SK-N-SH (cell line): ENCODE data around the gene BCL2A1. TPM values are rescaled to one million over a fixed set of nuclear protein-coding genes. Genes with fewer than 3 reads are reported as not detected.

Experiments used
- CTCF ChIA-PET: fragments of 300-600, 350-600 bp; formaldehyde crosslinking; extraction: SDS; loops from one replicate; lab custom pipeline; 2021; lab: Yijun Ruan, JAX
- POLR2A ChIA-PET: fragments of 350-600 bp; sonication (Branson Sonifier 250); formaldehyde crosslinking; extraction: SDS; loops from one replicate; lab custom pipeline; 2020; ENCODE audit warnings: antibody characterized with exemption, inconsistent platforms; lab: Yijun Ruan, JAX
- DNase-seq: peaks from one replicate; pipeline ENCODE4 v3.0.0; 2012
- H2AFZ ChIP-seq: fragments of 200-600 bp; sonication (generic); 2 replicates; pipeline ENCODE4 v1.8.1; 2016; ENCODE audit warnings: antibody characterized with exemption, mild to moderate bottlenecking, low read depth
- H3F3A ChIP-seq: fragments of 200-600 bp; sonication (generic); replicated peaks from 2 replicates; pipeline ENCODE3; 2016; ENCODE audit warnings: antibody characterized with exemption, mild to moderate bottlenecking; ENCODE audit not compliant: insufficient read depth
- H3K27ac ChIP-seq, 2 experiments: fragments of 200-500 bp in 1 of 2; fragments of 200-600 bp in 1 of 2; sonication (Bioruptor generic) in 1 of 2; sonication (generic), shearing (Covaris generic) in 1 of 2; 2 replicates each; pipeline versions ENCODE4 v1.5.1 to v1.6.1; 2014 to 2016; ENCODE audit warnings: low read depth in 2 of 2, inconsistent platforms in 1 of 2, low read length in 1 of 2, mild to moderate bottlenecking in 1 of 2, mixed read lengths in 1 of 2
- H3K27me3 ChIP-seq: fragments of 200-600 bp; sonication (generic), shearing (Covaris generic); 2 replicates; pipeline ENCODE4 v1.6.1; 2016; ENCODE audit warnings: mixed run types; ENCODE audit not compliant: insufficient read depth
- H3K36me3 ChIP-seq, 2 experiments: fragments of 200-500 bp in 1 of 2; fragments of 200-600 bp in 1 of 2; sonication (Bioruptor generic) in 1 of 2; sonication (generic) in 1 of 2; replicated peaks in 1 of 2; 2 replicates each; pipeline versions ENCODE3 to v1.5.1; 2014 to 2016; ENCODE audit warnings: low read length in 1 of 2, mild to moderate bottlenecking in 1 of 2; ENCODE audit not compliant: insufficient read depth in 2 of 2, control insufficient read depth in 1 of 2
- H3K4me1 ChIP-seq, 2 experiments: fragments of 200-500 bp in 1 of 2; fragments of 200-600 bp in 1 of 2; sonication (Bioruptor generic) in 1 of 2; sonication (generic), shearing (Covaris generic) in 1 of 2; 2 replicates each; pipeline versions ENCODE4 v1.5.1 to v1.6.1; 2014 to 2016; ENCODE audit warnings: low read depth in 1 of 2, low read length in 1 of 2, mixed run types in 1 of 2; ENCODE audit not compliant: insufficient read depth in 2 of 2, control insufficient read depth in 1 of 2
- H3K4me2 ChIP-seq: fragments of 200-600 bp; sonication (generic), shearing (Covaris generic); 2 replicates; pipeline ENCODE4 v1.6.1; 2017; ENCODE audit warnings: mixed run types
- H3K4me3 ChIP-seq, 2 experiments: fragments of 200-500 bp in 1 of 2; fragments of 200-600 bp in 1 of 2; sonication (Bioruptor generic) in 1 of 2; sonication (generic), shearing (Covaris generic) in 1 of 2; 2 replicates each; pipeline versions ENCODE4 v1.5.1 to v1.8.1; 2014 to 2016; ENCODE audit warnings: low read depth in 2 of 2, inconsistent platforms in 1 of 2, low read length in 1 of 2, mild to moderate bottlenecking in 1 of 2, mixed read lengths in 1 of 2, moderate library complexity in 1 of 2
- H3K79me2 ChIP-seq: fragments of 200-600 bp; sonication (generic); 2 replicates; pipeline ENCODE4 v1.8.1; 2017; ENCODE audit warnings: mild to moderate bottlenecking; ENCODE audit not compliant: insufficient read depth
- H3K9ac ChIP-seq: fragments of 200-600 bp; sonication (generic); 2 replicates; pipeline ENCODE4 v1.6.1; 2017; ENCODE audit warnings: mixed run types
- H3K9me2 ChIP-seq: fragments of 200-600 bp; sonication (generic); 2 replicates; pipeline ENCODE4 v1.6.1; 2017; ENCODE audit warnings: mixed run types
- H3K9me3 ChIP-seq: fragments of 200-600 bp; sonication (generic); 2 replicates; pipeline ENCODE4 v1.6.1; 2017; ENCODE audit warnings: mixed run types, mild to moderate bottlenecking, moderate library complexity
- H4K20me1 ChIP-seq: fragments of 200-600 bp; sonication (generic); 2 replicates; pipeline ENCODE4 v1.6.1; 2017; ENCODE audit warnings: mild to moderate bottlenecking, mixed run types; ENCODE audit not compliant: insufficient read depth
- MXI1 ChIP-seq: IDR thresholded peaks from 2 replicates; pipeline ENCODE4 v1.6.1; 2012; ENCODE audit warnings: mild to moderate bottlenecking, low read depth, low read length, improper control_type of control experiment
- WGBS: methylation state at CpG from one replicate; pipeline ENCODE4 v1.1.6; 2017; ENCODE audit warnings: low lambda C conversion rate; 5-methylcytosine and 5-hydroxymethylcytosine counted together
- polyA plus RNA-seq, 3 experiments: library from polyadenylated mRNA; depleted of rRNA; stranded (reverse); fragments of >200 nt; gene quantifications; 2 replicates each; pipeline ENCODE4 v1.2.3, GENCODE V29; 2012
- TF ChIP-seq, protein P1 (sequence below): IDR thresholded peaks from 2 replicates; pipeline ENCODE4 v1.4.0; 2012; ENCODE audit warnings: low read depth
- TF ChIP-seq, protein P2 (sequence below): IDR thresholded peaks from 2 replicates; pipeline ENCODE4; 2012
- TF ChIP-seq, protein P3 (sequence below): IDR thresholded peaks from 2 replicates; pipeline ENCODE4 v1.4.0; 2012; ENCODE audit warnings: low read depth, borderline replicate concordance

The BCL2A1 gene
- polyA plus RNA-seq, 1 of the 3 experiments (the other 2 are of a cell fraction) = 0.08 TPM

DNA sequence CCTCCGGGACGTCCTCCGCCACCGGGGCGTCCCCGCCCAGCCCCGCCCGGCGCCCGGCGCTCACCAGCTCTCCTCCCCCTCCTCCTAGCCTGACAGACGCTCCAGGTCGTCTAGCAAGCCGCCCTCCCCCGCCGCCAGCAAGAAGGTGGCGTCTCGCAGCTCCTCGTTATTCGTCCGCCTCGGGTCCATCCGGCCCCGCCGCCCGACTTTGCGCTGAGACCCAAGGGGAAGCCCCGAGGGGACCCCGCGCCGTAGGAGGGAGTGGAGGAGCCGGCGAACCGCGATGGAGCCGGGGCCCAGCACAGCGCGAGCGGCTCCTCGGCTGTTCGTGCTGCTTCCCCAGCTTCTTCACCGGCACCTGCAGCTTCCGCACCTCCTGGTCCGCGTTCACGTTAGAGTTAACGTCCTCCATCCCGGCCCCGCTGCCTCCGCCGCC is 47.9 kb downstream of the BCL2A1 start:
- H3K9me3 ChIP-seq = peaks cover 8% of the 10 kb centered on the region; the same call in 1 of the 2 replicates
- H3K4me2 ChIP-seq = peak overlapping the region; percentile 87
- TF ChIP-seq, protein P1, sequence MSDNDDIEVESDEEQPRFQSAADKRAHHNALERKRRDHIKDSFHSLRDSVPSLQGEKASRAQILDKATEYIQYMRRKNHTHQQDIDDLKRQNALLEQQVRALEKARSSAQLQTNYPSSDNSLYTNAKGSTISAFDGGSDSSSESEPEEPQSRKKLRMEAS = no peak
- TF ChIP-seq, protein P2, sequence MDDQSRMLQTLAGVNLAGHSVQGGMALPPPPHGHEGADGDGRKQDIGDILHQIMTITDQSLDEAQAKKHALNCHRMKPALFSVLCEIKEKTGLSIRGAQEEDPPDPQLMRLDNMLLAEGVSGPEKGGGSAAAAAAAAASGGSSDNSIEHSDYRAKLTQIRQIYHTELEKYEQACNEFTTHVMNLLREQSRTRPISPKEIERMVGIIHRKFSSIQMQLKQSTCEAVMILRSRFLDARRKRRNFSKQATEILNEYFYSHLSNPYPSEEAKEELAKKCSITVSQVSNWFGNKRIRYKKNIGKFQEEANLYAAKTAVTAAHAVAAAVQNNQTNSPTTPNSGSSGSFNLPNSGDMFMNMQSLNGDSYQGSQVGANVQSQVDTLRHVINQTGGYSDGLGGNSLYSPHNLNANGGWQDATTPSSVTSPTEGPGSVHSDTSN = 0 out of 2 replicates have a peak, but pooled peaks have one; percentile 0
- TF ChIP-seq, all 33 proteins: peak for 1
- H3K27ac ChIP-seq = peak overlapping the region; percentile 88 to 96
- peak overlapping the region; percentile 94 for H3K9ac ChIP-seq
- CTCF ChIA-PET = interaction anchor here (1.2 to 2.7 kb wide), 3 partner anchors 70 to 72 kb away, joined by 4 to 11 read pairs (median 6); no protein-coding TSS in a partner anchor
- no peaks in the 10 kb centered on the region for H3K27me3 ChIP-seq
- no peaks in the 10 kb centered on the region; a peak in 2 of 4 replicates for H3K4me1 ChIP-seq
- peak overlapping the region; percentile 95 to 98 for H3K4me3 ChIP-seq
- peak; percentile 88 for DNase-seq
- no peaks in the 10 kb centered on the region for H3K9me2 ChIP-seq
- H3K36me3 ChIP-seq = peaks cover 5 to 28% of the 10 kb centered on the region in 2 experiments
- H4K20me1 ChIP-seq = no peaks in the 10 kb centered on the region
- H3F3A ChIP-seq = peaks cover 18% of the 10 kb centered on the region
- peaks cover 33% of the 10 kb centered on the region for H3K79me2 ChIP-seq
- H2AFZ ChIP-seq = peak overlapping the region; percentile 99
- POLR2A ChIA-PET = interaction anchor here (0.7 to 1.6 kb wide), 4 partner anchors 12 to 542 kb away, joined by 3 to 12 read pairs (median 6); partner anchors contain the start of gene MTHFS
- WGBS = 0% methylated on average over 14 of the region's 51 CpGs

DNA sequence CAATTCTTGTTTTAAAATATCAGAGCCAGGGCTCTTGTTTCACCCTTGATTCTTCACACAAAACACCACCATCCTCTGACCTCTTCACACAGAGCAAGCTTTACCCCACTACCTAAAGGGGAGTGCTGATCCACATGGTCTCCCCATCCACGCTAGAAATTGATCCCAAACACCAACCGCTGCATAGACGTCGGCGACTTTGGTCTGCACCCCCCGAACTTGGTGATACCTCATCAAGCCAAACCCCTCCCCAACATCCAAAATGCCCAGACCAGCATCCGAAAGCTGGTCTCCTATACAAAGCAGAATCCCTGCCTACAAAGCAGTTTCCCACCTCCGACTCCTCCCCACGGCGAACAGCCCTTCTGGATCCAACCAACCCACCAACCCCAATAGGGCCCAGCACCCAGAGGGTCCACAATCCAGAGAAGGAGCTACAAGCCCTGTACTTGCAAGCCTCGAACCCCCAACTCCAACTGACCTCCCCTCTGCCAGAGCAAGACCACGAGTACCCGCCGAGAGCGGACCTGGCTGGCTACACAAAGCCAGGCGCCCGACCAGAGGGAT is 48.4 kb downstream of the BCL2A1 start:
- POLR2A ChIA-PET = interaction anchor here (0.6 to 1.6 kb wide), 5 partner anchors 11 to 542 kb away, joined by 3 to 12 read pairs (median 5); partner anchors contain the start of gene MTHFS
- H3F3A ChIP-seq = peaks cover 18% of the 10 kb centered on the region
- H4K20me1 ChIP-seq = no peaks in the 10 kb centered on the region
- H3K4me2 ChIP-seq = peak overlapping the region; percentile 87
- WGBS = 2% methylated on average over 11 of the region's 17 CpGs
- H3K27ac ChIP-seq = peak overlapping the region; percentile 88 to 96; a peak in 3 of 4 replicates
- H3K9me2 ChIP-seq = no peaks in the 10 kb centered on the region
- H3K27me3 ChIP-seq = no peaks in the 10 kb centered on the region
- CTCF ChIA-PET = interaction anchor here (1.2 to 2.7 kb wide), 3 partner anchors 69 to 72 kb away, joined by 4 to 11 read pairs (median 6); no protein-coding TSS in a partner anchor
- no peaks in the 10 kb centered on the region; a peak in 2 of 4 replicates for H3K4me1 ChIP-seq
- H2AFZ ChIP-seq = peak overlapping the region; percentile 99
- no peak for DNase-seq
- peaks cover 6 to 31% of the 10 kb centered on the region in 2 experiments for H3K36me3 ChIP-seq
- H3K9ac ChIP-seq = peak overlapping the region; percentile 94
- peak; percentile 23; the same call in 1 of the 2 replicates for TF ChIP-seq MXI1
- TF ChIP-seq, protein P3, sequence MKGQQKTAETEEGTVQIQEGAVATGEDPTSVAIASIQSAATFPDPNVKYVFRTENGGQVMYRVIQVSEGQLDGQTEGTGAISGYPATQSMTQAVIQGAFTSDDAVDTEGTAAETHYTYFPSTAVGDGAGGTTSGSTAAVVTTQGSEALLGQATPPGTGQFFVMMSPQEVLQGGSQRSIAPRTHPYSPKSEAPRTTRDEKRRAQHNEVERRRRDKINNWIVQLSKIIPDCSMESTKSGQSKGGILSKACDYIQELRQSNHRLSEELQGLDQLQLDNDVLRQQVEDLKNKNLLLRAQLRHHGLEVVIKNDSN = no peak
- peaks cover 33% of the 10 kb centered on the region for H3K79me2 ChIP-seq
- peaks cover 8% of the 10 kb centered on the region; the same call in 1 of the 2 replicates for H3K9me3 ChIP-seq
- peak overlapping the region; percentile 95 to 98 for H3K4me3 ChIP-seq
